ENCODE measurements around the gene AMN.

DNA sequence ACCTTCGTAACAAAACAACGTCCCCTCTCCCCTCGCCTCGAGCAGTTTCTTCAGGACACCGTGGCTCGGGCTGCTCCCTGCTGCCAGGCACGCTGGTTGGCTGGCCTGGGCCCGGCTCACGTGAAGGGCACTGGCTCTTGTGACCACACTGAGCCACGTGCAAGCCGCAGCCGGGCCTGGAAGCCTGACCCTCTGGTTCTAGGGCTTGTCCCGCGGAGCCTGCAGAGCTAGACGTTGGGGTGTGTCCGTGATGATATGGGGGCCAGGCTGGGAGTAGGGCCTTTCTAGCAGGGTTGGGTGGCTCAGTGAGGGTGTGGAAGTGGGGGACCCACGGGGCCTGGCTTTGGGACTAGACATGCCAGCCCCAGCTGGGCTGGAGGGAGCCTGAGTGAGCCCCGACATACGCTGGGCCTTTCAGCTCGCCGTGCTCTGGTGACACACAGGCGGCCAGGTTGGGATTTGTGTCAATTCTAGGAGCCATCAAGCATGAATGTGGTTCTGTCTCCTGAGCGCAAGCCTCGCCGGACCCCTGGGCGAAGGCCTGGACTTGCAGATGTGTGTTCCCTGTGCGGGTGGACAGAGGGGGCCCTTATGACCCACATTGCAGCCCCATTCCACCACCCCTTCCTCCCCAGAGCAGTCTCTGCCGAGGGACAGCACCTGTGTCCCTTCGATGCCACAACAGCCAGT is 13.6 kb upstream of the AMN start:
- TF ChIP-seq GATA3 (IDR thresholded peaks at IDR 0.05; ENCODE audit: low read depth, low read length), result no peak
- no peak for TF ChIP-seq GATA2 (IDR thresholded peaks at IDR 0.05; ENCODE audit: low read depth, low read length)
